Activated CD8-positive, alpha-beta T cell treated with anti-CD3 and anti-CD28 coated beads for 36 hours (primary cell): ENCODE data around the gene SPRR2B. TPM values are rescaled to one million over a fixed set of nuclear protein-coding genes. Genes with fewer than 3 reads are reported as not detected.

Experiments
- ATAC-seq: fragments of 200-7000 bp; cut with Tn5 transposase; one replicate; pipeline ENCODE4 v1.10.0; 2021; ENCODE audit warnings: mild to moderate bottlenecking, moderate library complexity
- CTCF ChIA-PET: fragments of 350-600 bp; sonication (Branson Sonifier 250); formaldehyde crosslinking; loops from one replicate; lab custom pipeline; 2021; ENCODE audit warnings: antibody characterized with exemption; lab: Charles Lee
- POLR2A ChIA-PET: fragments of 350-600 bp; sonication (Branson Sonifier 250); formaldehyde crosslinking; loops from one replicate; lab custom pipeline; 2021; ENCODE audit warnings: antibody characterized with exemption; lab: Charles Lee
- DNase-seq: peaks from one replicate; pipeline ENCODE4 v3.0.0-alpha.2; 2020
- H3K27ac Mint-ChIP-seq: one replicate; pipeline ENCODE4 v1.8.0; 2021; ENCODE audit warnings: mild to moderate bottlenecking, mixed read lengths
- H3K27me3 Mint-ChIP-seq: one replicate; pipeline ENCODE4 v1.8.0; 2021; ENCODE audit warnings: mixed read lengths
- H3K36me3 Mint-ChIP-seq: one replicate; pipeline ENCODE4 v1.8.0; 2021; ENCODE audit warnings: low read depth, mixed read lengths
- H3K4me1 Mint-ChIP-seq: one replicate; pipeline ENCODE4 v1.8.0; 2021; ENCODE audit warnings: low read depth, mixed read lengths
- H3K4me3 Mint-ChIP-seq: one replicate; pipeline ENCODE4 v1.8.0; 2021; ENCODE audit warnings: mild to moderate bottlenecking, moderate library complexity, mixed read lengths
- H3K9me3 Mint-ChIP-seq: one replicate; pipeline ENCODE4 v1.8.0; 2021; ENCODE audit warnings: mixed read lengths
- CTCF ChIP-seq: fragments of 200-600 bp; IDR thresholded peaks from one replicate; pipeline ENCODE4 v1.8.0; 2022; ENCODE audit warnings: antibody characterized with exemption, mild to moderate bottlenecking
- intact Hi-C: fragments of 100-400 bp; cut with micrococcal nuclease; formaldehyde crosslinking; loops from one replicate; pipeline ENCODE4 v1.10.0; 2022
- total RNA-seq, 2 experiments: library from RNA; stranded (reverse); gene quantifications; one replicate each; pipeline ENCODE4 v1.2.3, GENCODE V29; 2021

The SPRR2B gene
- total RNA-seq, 2 experiments from 2014 or later, result not detected

- H3K36me3 Mint-ChIP-seq, result no peaks in the 10 kb centered on the region
- TF ChIP-seq CTCF, result no peak
- DNase-seq, result no peak
- H3K27me3 Mint-ChIP-seq, result peaks cover 16% of the 10 kb centered on the region
- H3K4me1 Mint-ChIP-seq, result no peaks in the 10 kb centered on the region
- CTCF ChIA-PET, result no interaction called here
- POLR2A ChIA-PET, result no interaction called here
- no peak overlapping the region for H3K4me3 Mint-ChIP-seq
- intact Hi-C loops, result no loop called here
- no peak overlapping the region for H3K27ac Mint-ChIP-seq
- no peaks in the 10 kb centered on the region for H3K9me3 Mint-ChIP-seq
- ATAC-seq, result no peak
Measured at GRCh38 chr1:153100245-153100644, 28.8 kb upstream of the SPRR2B start.

GRCh38 chr1:153099461-153100045 is 28.1 kb upstream of the SPRR2B start:
- ChIA-PET CTCF (no interaction called here), POLR2A (no interaction called here)
- Mint-ChIP-seq H3K27ac (no peak overlapping the region), H3K27me3 (peaks cover 9% of the 10 kb centered on the region), H3K9me3 (no peaks in the 10 kb centered on the region), H3K4me1 (no peaks in the 10 kb centered on the region), H3K36me3 (no peaks in the 10 kb centered on the region), H3K4me3 (no peak overlapping the region)
- TF ChIP-seq CTCF, result no peak
- intact Hi-C loops, result no loop called here
- ATAC-seq (no peak), DNase-seq (no peak)

GRCh38 chr1:153095764-153096163 is 24.4 kb upstream of the SPRR2B start:
- Mint-ChIP-seq H3K27ac (no peak overlapping the region), H3K9me3 (no peaks in the 10 kb centered on the region), H3K27me3 (peaks cover 10% of the 10 kb centered on the region), H3K36me3 (no peaks in the 10 kb centered on the region), H3K4me1 (no peaks in the 10 kb centered on the region), H3K4me3 (no peak overlapping the region)
- no peak for TF ChIP-seq CTCF
- POLR2A ChIA-PET, result no interaction called here
- CTCF ChIA-PET, result no interaction called here
- DNase-seq (no peak), ATAC-seq (no peak)
- intact Hi-C loops, result no loop called here

GRCh38 chr1:153094426-153094825 is 23.0 kb upstream of the SPRR2B start, which contains the start of gene SPRR2E:
TSS of gene SPRR2E (minus strand) at chr1:153094526. CDS start at chr1:153093751, 775 bp downstream.
- POLR2A ChIA-PET, result no interaction called here
- H3K9me3 Mint-ChIP-seq, result no peaks in the 10 kb centered on the region
- no peaks in the 10 kb centered on the region for H3K4me1 Mint-ChIP-seq
- intact Hi-C loops, result no loop called here
- no peak for ATAC-seq
- CTCF ChIA-PET, result no interaction called here
- TF ChIP-seq CTCF, result no peak
- H3K27ac Mint-ChIP-seq, result no peak within 1 kb of the TSS
- no peak within 1 kb of the TSS for H3K4me3 Mint-ChIP-seq
- peaks cover 11% of the 10 kb centered on the region for H3K27me3 Mint-ChIP-seq
- DNase-seq, result no peak
- no peaks in the 10 kb centered on the region for H3K36me3 Mint-ChIP-seq

- TF ChIP-seq CTCF, result no peak
- no peaks in the 10 kb centered on the region for H3K4me1 Mint-ChIP-seq
- intact Hi-C loops, result no loop called here
- H3K27me3 Mint-ChIP-seq, result peaks cover 14% of the 10 kb centered on the region
- no peak overlapping the region for H3K4me3 Mint-ChIP-seq
- H3K9me3 Mint-ChIP-seq, result no peaks in the 10 kb centered on the region
- H3K36me3 Mint-ChIP-seq, result no peaks in the 10 kb centered on the region
- ATAC-seq (no peak), DNase-seq (no peak)
- ChIA-PET CTCF (no interaction called here), POLR2A (no interaction called here)
- H3K27ac Mint-ChIP-seq, result no peak overlapping the region
Measured at GRCh38 chr1:153087652-153088051, 16.2 kb upstream of the SPRR2B start.
